Dermis microvascular lymphatic vessel endothelial cell (primary cell): ENCODE measurements around the gene MMP7. TPM values are rescaled to one million over a fixed set of nuclear protein-coding genes. Genes with fewer than 3 reads are reported as not detected.

Experiments used
- total RNA-seq: library from RNA; depleted of rRNA; stranded (reverse); fragments of >200 nt; gene quantifications from 2 replicates; pipeline ENCODE4 v1.2.1, GENCODE V29; 2014

MMP7 gene
- total RNA-seq, 1 donor from 2014 or later, result 0.90 TPM

Other genes starting within 250 kb of the MMP7 start
- 1.7 and 2.3 TPM in 2 replicates for gene BIRC3, start 213.3 kb downstream of the MMP7 start, total RNA-seq
- gene BIRC2, start 183.5 kb downstream of the MMP7 start, total RNA-seq, result 40.4 and 51.7 TPM in 2 replicates
- 152 and 200 TPM in 2 replicates for gene TMEM123, start 78.0 kb downstream of the MMP7 start, total RNA-seq
- not detected in 2 replicates for gene MMP20, start 94.6 kb upstream of the MMP7 start, total RNA-seq
- gene MMP27, start 175.0 kb upstream of the MMP7 start, total RNA-seq, result not detected in 2 replicates
- not detected in 2 replicates for gene MMP8, start 194.2 kb upstream of the MMP7 start, total RNA-seq
- 3.5 and 10.1 TPM in 2 replicates for gene MMP10, start 249.9 kb upstream of the MMP7 start, total RNA-seq